ENCODE data around the gene SPECC1. TPM values are rescaled to one million over a fixed set of nuclear protein-coding genes. Genes with fewer than 3 reads are reported as not detected.

SPECC1 gene
- total RNA-seq, 1 donor from 2014 or later, result 76.4 TPM

DNA sequence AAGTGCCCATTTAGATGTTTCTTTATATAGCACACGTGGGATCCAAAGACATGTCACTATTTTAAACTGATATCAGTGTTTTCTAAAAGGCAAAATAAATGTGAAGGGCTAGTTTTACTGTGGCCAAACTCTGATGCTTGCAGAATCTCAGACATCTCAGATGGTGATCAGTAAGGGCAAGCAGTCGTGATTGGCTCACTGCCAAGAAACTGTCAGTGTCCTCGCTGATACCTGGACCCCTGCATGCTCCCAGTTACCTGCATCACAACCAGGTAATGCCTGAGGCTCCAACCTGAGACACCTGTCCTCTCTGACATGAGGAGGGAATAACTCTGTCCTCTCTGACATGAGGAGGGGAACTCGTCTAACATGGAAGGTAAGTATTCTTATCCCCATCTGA, 114.0 kb downstream of the SPECC1 start:
- H3K4me1 ChIP-seq, result peaks cover 4 to 21% of the 10 kb centered on the region in 2 donors
- H3K27ac ChIP-seq, result peak overlapping the region in 1 of 2 donors; percentile 48
- no peaks in the 10 kb centered on the region for H3K9me3 ChIP-seq
- TF ChIP-seq, protein P1, sequence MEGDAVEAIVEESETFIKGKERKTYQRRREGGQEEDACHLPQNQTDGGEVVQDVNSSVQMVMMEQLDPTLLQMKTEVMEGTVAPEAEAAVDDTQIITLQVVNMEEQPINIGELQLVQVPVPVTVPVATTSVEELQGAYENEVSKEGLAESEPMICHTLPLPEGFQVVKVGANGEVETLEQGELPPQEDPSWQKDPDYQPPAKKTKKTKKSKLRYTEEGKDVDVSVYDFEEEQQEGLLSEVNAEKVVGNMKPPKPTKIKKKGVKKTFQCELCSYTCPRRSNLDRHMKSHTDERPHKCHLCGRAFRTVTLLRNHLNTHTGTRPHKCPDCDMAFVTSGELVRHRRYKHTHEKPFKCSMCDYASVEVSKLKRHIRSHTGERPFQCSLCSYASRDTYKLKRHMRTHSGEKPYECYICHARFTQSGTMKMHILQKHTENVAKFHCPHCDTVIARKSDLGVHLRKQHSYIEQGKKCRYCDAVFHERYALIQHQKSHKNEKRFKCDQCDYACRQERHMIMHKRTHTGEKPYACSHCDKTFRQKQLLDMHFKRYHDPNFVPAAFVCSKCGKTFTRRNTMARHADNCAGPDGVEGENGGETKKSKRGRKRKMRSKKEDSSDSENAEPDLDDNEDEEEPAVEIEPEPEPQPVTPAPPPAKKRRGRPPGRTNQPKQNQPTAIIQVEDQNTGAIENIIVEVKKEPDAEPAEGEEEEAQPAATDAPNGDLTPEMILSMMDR (IDR thresholded peaks at IDR 0.05), result no peak
- no peak overlapping the region for H3K4me3 ChIP-seq
- intact Hi-C loops (cut with DNase I), result no loop called here
- H3K36me3 ChIP-seq, result peaks cover 0 to 7% of the 10 kb centered on the region in 2 donors
- no peaks in the 10 kb centered on the region for H3K27me3 ChIP-seq
- DNase-seq (ENCODE audit: low spot score in 2 of 2), result no peak

DNA sequence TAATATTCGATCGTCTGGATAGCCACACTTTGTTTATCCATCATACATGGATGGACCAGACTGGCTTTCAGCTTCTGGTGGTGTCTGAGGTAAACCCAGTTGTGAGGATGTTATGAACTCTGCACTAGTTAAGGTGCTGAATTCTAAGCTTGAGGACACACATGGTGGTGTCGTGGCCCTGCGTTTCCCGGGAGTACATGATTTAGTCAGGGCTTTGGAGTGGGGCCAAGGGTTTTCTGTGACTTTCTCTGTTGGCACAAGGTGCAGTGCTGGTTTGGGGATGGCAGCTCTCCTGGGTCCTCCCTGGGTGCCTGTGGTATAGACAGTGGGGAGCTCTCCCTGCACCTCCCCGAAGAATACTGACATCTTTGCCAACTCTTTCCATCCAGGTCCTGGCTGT, 116.6 kb downstream of the SPECC1 start:
- Histone ChIP-seq H3K27ac (no peak overlapping the region), H3K9me3 (no peaks in the 10 kb centered on the region), H3K4me1 (peaks cover 4 to 20% of the 10 kb centered on the region in 2 donors), H3K4me3 (no peak overlapping the region), H3K36me3 (peaks cover 0 to 7% of the 10 kb centered on the region in 2 donors), H3K27me3 (no peaks in the 10 kb centered on the region)
- TF ChIP-seq, protein P1 (IDR thresholded peaks at IDR 0.05), result no peak
- DNase-seq (ENCODE audit: low spot score in 2 of 2), result no peak
- intact Hi-C loops (cut with DNase I), result no loop called here

DNA sequence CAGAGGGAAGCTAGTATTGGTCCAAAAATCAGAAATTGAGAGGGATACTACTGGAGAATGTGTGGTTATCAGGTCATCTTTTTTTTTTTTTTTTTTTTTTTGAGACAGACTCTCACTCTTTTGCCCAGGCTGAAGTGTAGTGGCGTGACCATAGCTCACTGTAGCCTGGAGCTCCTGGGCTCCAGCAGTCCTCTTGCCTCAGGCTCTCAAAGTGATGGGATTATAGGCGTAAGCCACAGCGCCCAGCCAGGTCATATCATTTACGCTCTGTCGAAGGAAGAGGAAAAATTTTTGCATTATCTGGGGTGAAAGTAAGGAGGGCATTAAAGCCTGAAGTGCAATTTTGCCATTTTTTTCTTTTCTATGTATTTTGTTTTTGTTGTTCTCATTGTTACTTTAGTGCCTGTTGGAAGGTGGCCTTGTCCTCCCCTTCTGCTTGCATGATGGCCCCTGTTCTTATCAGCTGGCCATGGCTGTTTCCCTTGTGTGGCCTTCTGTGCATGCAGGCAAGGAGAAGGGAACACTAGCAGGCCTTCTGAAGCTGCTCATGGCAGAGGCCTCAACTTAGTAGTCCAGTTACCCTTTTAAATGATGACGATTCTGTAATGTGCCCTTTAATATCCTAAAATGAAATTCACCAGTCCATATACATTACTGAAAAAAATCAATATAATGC, 118.3 kb downstream of the SPECC1 start:
- DNase-seq (ENCODE audit: low spot score in 2 of 2), result no peak
- intact Hi-C loops (cut with DNase I), result no loop called here
- Histone ChIP-seq H3K4me1 (peaks cover 0 to 8% of the 10 kb centered on the region in 2 donors), H3K27me3 (no peaks in the 10 kb centered on the region), H3K4me3 (no peak overlapping the region), H3K27ac (peak overlapping the region in 1 of 2 donors; percentile 19), H3K36me3 (peaks cover 0 to 15% of the 10 kb centered on the region in 2 donors), H3K9me3 (no peaks in the 10 kb centered on the region)
- TF ChIP-seq, protein P1 (IDR thresholded peaks at IDR 0.05), result no peak

DNA sequence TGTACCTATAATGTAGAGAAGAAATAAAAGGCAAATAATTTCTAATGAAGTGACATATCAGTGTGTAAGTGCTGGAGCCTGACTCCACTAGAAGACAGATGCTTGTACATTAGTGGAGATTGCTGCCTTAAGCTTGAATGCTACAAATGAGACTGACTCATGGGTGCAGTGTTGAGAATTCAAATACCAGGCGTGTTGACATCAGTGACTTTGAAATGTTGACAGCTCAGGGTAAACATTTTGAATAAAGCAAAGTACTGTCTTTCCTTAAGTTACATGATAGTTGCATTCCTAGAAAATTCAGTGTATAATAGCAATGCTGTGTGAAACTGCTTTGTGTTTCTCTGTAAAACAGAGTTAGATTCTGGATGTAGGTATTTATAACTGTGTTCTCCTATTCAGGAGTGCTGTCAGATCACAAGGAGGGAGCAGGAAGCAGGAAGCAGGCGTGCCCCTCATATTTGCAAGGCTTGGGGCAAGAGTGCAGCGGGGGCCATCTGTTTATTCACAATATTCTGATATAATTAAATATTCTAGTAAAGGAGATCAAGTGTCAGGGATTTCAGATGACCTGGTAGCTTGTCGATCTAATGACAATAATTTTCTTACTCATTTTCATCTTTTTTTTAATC, 119.0 kb downstream of the SPECC1 start:
- intact Hi-C loops (cut with DNase I), result no loop called here
- TF ChIP-seq, protein P1 (IDR thresholded peaks at IDR 0.05), result no peak
- Histone ChIP-seq H3K4me1 (peaks cover 0 to 1% of the 10 kb centered on the region in 2 donors), H3K9me3 (no peaks in the 10 kb centered on the region), H3K36me3 (peaks cover 0 to 15% of the 10 kb centered on the region in 2 donors), H3K4me3 (no peak overlapping the region), H3K27me3 (no peaks in the 10 kb centered on the region), H3K27ac (no peak overlapping the region)
- no peak for DNase-seq (ENCODE audit: low spot score in 2 of 2)

DNA sequence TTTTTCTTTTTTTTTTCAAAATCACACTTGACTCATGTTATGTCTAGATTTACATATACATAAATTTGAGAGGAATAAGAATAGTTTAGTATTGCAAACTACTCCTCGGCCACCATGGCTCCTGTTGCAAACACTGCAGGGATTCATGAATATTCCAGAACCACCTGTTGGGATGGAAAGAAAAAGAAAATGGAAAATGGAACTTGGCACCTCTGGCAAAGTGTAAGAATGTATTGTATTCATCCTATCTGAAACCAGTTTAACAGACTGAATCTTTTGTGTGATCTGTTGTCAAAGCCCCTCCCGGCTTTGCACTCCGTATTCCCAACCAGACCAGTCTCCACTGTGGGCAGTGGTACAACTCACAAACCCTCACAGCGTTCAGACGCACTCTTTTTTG, 124.4 kb downstream of the SPECC1 start:
- Histone ChIP-seq H3K4me1 (no peaks in the 10 kb centered on the region), H3K36me3 (peaks cover 0 to 8% of the 10 kb centered on the region in 2 donors), H3K27me3 (no peaks in the 10 kb centered on the region), H3K27ac (no peak overlapping the region), H3K9me3 (no peaks in the 10 kb centered on the region), H3K4me3 (no peak overlapping the region)
- TF ChIP-seq, protein P1 (IDR thresholded peaks at IDR 0.05), result no peak
- no peak for DNase-seq (ENCODE audit: low spot score in 2 of 2)
- intact Hi-C loops (cut with DNase I), result no loop called here

Measured in ascending aorta (tissue), 2 donors.